Hematopoietic multipotent progenitor cell treated with erythropoietin and hydrocortisone succinate and interleukin-3 and kit ligand, for 15 days (in vitro differentiated cells): ENCODE measurements around the gene AIDA.

ENCODE experiments used
- DNase-seq: peaks from one replicate; pipeline ENCODE4 v3.0.0-alpha.2; 2015; ENCODE audit warnings: low spot score

The AIDA gene

DNA sequence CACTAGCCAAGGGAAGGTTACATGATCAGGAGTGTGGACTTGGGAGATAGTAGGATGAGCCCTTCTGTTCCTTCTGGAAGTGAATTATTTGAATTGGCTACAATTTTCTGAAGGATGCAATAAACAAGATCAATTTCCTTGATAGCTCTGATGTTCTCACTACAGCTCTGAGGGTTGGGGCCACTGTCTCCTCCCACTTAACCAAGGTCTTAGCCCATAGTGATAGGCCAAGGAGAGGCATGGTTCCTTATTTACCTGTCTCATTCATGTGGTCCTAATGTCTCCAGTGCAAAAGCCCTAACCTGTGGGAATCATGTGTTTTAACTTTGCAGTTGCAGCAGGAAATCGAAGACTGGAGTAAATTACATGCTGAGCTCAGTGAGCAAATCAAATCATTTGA is 59.6 kb downstream of the AIDA start:
- no peak for DNase-seq

DNA sequence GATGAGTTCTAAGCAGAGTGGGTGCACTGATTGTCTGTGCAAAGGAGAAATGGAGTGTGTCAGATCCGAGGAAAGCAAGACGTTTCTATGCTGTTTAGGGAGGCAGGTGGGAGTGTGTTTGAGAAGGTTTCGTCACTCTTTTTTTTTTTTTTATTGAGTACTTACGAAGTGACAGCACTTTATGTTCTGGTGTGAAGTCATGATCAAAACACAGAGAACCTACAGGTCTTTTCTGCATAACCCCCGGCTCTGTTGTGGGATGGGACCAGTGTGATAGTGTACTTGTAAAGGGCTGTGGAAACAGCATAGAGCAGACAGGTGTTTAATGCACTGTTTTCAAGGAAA is 67.7 kb downstream of the AIDA start:
- DNase-seq, result peak; percentile 36

DNA sequence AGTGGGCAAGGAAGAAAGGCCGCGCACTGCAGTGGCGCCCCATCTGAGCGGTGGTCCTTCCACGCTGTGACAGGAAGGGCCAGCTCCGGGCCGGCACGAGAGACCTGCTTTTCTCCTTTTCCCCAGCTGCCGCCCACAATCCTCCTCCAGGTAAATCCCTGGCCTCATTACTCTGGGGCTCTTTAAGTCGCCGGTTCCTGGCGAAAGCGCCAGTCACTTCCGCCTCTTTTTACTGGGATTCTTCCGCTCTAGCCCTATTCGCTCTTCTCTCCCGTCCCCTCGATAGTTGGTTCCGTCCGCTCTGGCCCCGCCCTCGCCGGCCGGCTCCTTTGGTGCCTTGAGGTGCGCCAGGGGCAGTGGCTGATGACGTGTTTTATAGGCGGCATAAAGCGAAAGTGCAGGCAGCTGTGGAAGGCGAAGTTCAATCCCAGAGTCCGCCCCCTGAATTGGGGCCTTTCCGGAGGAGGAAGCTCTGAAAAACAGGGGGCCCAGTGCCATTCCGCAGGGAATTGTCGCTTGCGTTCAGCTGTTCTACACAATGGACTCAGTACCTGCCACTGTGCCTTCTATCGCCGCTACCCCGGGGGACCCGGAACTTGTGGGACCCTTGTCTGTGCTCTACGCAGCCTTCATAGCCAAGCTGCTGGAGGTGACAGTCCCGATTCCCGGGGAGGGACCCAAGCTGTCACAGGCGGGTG is 68.2 kb downstream of the AIDA start:
- DNase-seq, result peak; percentile 98

DNA sequence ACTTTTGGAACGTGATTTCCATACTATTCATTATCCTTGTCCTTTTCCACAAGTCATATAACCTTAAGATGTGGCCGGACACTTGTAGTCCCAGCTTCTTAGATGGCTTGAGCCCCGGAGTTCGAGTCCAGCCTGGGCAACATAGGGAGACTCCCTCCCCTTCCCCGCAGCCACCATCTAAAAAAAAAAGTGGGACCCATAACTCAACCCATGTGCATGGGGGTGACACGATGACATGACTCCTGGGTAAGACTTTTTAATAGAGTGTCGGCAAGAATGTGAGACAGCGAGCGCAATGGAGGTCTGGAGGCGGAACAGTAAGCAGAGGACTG is 68.7 kb downstream of the AIDA start:
- no peak for DNase-seq

DNA sequence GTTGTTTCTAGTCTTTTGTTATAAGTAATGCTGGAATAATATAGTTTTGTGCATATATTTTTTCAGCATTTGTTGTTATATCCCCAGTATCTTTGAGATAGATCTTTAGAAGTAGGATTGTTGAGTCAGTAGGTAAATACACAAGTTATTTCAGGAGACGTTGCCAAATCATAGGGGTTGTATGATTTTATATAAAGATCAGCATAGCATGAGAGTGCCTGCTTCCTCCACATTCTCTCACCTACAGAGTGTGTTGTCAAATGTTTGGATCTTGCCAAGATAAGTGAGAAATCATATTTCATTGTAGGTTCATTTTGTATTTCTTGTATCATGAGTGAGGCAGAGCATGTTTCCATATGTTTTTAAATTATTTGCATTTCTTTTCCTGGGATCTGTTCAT is 69.8 kb downstream of the AIDA start:
- no peak for DNase-seq

DNA sequence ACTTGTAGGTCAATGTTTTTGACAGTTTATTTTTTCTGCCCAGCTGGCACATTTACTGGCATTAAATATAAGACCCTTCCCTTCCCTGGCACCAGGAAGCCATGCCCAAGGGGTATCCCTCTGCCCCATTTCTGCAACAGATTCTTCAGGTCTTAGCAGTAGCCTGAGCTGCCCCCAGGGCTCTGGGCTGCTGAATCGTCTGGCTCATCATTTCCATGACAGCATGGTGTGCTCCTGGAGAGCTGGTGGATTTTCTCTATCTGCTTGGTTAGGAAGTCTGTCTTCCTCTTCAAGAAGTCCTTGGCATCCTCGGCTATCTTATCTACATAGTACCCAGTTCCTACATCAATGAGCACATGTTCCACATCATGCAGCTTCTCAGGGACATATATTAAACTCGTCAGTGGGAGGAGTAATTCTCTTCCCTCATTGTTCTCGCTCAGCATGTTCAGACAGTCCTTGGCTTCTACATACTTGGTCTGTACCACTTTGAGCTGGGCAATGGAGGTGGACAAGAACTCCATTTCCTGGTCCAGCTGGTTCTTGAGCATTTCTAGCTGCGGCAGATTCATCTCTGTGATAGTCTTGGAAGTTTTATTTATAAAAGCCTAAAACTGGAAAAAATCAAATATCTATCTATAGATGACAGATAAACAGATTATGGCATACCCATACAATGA is 70.9 kb downstream of the AIDA start:
- DNase-seq, result no peak

DNA sequence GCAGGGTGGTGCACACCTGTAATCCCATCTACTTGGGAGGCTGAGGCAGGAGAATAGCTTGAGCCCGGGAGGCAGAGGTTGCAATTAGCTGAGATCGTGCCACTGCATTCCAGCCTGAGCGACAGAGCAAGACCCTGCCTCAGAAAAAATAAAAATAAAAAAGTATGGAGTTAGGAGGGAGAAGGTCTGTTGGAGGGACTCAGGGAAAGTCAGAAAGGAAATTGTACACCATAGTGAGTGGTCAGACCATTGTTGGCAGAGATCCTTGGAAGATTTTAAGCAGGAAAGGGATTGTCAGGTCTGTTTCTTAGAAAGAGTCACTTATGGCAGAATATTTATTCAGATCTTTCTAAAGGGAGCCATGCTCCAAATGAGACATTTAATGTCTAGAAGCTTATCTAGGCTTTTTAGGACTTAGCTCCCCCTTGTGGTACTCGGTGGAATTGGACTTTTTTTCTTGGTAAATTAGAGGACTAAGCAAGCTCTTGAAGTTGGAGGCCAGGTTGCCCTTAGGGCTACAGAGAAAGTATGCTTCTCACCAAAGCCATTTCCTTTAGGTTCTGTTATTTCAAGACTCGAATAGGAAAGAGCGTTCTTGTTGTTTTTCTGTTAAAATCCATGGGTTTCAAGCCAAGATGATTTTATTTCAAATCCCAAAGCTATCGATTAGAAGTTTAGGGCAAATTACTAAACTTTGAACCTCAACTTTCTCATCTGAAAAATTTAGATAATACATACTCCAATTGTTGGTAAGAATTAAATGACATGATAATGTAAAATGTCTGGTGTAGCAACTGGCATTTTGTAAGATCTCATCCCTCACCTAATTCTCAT is 77.9 kb downstream of the AIDA start:
- peak; percentile 91 for DNase-seq

DNA sequence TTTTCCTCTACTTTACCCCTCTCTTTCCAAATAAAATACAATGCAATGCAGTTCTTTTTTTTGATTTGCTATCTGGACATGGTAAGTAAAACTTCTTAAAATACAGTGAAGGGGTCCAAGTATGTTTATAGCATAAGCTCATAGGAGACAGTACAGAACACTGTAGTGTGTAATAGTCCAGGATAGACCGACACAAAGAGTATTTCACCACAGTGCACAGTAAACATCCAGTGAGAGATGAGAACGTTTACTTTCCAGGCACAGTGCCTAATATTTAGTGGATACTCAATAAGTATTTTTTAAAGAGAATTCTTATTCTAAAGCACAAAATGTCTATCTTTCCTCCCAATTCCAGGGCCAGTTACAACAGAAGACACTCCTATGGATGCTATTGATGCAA is 79.5 kb downstream of the AIDA start:
- DNase-seq, result no peak

DNA sequence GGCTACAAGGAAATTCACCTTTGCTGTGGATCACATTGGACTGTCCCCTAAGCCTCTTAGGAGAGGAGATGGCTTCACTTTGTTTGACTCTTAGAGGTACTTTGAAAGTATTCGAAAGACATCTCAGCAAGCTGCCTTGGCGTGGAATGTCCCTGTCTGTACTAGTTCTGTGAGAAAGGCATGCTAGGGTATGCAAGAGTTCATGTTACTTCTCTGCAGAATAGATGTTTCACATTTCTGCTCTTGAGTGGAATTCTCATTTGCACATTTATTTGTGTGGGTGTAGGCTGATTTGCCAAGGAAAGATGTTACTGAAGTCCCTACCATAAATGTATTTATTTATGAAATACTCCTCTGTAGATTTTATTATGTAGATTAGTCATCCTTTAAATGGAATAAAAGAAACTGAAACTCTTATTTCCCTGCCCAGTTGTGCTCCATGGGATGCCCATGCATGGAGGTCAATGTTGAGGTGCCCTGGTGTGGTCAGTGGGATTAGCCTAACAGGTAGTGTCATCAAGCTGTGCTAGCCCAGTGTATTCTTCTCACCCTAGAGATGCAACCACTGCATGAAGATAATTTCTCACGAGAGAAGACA is 80.6 kb downstream of the AIDA start:
- no peak for DNase-seq

DNA sequence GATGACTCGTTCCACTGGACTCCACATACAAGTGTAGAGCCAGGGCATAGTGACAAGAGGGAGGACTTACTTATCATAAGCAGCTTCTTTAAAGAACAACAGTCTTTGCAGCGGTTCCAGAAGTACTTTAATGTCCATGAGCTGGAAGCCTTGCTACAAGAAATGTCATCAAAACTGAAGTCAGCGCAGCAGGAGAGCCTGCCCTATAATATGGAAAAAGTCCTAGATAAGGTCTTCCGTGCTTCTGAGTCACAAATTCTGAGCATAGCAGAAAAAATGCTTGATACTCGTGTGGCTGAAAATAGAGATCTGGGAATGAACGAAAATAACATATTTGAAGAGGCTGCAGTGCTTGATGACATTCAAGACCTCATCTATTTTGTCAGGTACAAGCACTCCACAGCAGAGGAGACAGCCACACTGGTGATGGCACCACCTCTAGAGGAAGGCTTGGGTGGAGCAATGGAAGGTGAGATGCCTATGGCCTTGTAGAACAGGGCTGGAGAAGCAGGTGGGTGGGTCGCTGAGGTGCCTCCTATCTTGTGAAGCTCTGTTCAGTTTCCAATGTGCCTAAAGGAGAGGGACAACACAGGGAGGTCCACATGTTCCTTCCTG is 82.3 kb downstream of the AIDA start:
- no peak for DNase-seq

DNA sequence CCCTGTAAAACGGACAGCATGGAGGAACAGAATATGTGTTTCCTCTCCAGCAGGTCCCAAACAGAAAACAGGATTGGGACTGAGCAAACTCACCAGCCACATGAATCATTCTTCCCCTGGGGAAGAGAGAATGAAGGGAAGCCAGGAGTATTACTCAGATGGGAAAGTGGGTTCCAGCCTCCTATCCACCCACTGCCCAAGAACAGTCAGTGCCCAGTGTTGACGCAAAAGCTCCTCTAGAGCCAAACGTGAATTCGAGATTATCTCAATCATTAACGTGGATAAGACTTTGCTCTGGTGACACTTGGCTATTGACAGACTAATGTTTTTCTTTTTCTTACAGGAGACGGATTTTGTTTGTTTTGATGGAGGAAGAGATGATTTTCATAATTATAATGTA is 85.1 kb downstream of the AIDA start:
- DNase-seq, result no peak

DNA sequence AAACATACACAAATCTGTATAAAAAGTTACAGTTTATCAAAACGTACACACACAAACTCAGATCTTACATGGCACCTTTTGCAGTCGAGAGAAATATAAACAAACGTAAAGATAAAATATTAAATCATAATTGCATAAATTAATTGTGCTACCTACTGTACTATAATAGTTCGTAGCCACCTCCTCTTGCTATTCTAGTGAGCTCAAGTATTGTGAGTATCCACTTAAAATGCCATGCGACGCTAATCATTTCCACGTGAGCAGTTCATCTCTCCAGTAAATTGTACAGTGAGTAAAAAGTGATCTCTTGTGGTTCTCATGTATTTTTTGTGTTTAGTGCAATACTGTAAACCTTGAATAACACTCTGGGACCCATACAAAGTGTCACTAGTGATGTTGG is 88.1 kb downstream of the AIDA start:
- DNase-seq, result no peak

DNA sequence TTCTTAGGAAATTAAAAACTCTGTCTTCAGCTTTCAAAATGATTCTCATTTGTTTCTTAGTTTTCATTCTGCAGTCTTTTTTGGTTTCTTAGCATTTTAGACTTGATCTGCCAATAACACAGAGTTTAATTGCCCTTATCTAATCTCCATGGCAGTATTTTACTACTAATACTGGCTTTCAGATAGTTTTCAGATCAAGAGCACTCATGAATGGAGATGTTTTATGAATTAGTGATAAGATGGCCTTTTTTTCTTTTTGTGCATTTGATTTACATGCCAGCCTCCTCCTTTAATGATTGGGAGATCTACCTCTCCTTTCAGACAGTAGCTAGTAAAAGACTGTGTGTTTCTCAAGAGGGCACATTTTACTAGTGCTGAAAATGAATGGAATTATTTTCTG is 88.8 kb downstream of the AIDA start:
- DNase-seq, result no peak

DNA sequence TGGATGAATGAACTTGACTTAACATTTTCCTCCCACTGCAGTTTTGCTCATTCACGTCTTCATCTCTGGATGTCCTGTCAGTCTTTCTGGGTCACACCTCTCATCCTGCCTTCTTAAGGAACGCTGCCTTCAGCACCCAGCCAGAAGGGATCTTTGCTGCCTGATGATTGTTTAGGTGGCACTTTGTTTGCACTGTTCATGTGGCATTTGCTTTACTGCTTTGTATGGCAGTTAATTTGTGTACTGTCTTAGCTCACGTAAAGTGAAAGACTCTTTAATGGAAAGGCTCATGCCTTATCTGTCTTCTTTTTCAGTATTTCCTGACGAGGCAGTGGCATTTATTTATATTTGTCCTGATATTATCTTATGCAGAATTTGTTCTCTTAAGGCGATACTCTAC is 89.5 kb downstream of the AIDA start:
- DNase-seq, result no peak

DNA sequence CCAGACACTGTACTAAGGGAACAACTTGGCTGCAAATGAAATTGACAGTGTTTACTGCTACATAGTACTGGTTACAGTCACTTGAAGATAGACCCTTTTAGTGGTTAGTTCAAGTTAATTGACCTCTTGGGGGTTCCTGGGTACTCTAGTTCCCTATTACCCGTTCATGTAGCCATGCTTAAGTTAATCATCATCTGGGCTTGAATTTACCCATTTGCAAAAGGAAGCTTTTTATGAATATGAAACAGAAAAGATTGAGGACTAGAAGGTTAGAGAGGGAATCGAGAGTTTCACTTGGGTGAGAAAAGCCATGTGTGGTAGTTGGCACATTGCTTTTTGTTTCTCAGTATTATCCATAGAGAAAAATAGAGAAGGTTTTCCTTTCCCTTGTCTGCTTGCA is 91.7 kb downstream of the AIDA start:
- DNase-seq, result no peak

DNA sequence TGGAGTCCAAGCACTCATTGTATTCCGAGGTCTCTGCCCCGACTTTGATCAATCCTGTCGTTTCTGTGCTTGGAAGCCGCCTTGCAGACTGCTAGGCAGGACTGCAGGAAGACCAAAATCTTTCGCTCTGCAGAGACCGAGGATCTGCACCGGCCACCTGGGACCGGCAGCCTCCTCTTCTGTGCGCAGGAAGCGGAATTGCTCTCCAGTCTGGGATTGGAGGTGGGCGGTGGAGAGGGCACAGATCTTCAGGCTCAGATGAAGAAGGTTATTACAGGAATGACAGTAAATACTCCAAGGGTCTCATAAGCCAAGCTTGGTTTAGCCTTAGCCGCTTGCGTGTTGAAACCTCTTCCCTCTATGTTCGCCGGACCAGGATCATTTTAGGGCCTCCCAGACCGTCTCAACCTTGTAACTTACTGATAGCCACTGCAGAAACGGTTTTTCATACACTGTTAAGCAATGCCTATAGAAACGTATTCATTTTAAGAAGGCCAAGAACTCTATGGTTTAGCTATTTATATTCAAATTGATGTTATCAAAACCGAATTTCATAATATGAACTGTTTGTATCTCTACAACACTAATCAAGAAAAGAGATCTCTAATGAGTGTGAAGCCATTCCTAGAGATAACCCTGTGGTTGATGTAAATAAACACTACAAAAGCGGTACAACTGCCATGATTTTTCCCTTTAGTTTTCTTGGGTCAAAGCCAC is 93.3 kb downstream of the AIDA start:
- no peak for DNase-seq
